ENCODE measurements around the gene CDK6.
"Not testable (repeated sequence)": the region's sequence is repeated elsewhere in the genome, so short reads cannot be mapped to it uniquely, and the experiment has no call there.

CDK6 gene

DNA sequence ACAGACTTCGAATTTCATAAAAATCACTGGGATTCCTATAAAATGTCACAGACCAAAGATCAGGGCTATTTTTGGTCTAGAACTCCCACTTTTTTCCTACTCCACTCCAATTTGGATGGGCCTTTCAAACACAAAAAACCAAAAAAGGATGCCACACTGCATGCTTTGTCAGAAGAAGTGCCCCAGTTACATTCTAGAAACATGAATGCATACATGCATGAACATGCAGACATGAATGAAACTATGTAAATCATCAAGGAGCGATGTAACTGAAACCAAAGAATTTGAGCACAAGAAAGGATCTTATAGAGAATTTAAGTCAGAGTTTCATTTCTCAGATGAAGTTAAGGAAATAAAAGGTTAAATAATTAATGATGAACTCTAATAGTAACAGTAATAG, 214.3 kb downstream of the CDK6 start:
- DNase-seq (ENCODE audit: low read depth) = no peak

DNA sequence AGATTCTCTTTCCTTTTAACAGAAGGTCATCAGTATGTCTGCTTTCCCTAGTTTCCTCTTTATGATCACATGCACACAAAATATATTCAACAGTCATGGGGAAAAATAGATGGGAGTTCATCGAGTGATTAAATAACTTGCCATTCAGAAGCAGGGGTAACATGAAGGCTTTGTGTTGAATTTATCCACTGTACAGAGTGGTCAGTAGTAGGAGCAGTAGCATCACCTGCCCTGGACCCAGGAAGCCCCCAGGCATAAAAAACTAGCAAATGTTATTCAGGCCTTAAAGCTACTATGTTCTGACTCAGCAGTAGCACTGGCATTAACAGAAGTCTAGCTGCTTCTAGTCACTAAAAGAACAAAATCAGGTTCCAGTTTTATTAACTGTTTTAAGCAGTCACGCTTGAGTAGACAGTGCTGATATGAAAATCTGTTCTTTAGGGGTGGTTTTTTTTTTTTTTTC, 214.8 kb downstream of the CDK6 start:
- DNase-seq (ENCODE audit: low read depth) = no peak

GRCh38 chr7:92621026-92621540, 215.3 kb downstream of the CDK6 start:
- peak; percentile 96 for DNase-seq (ENCODE audit: low read depth)

- no peak for DNase-seq (ENCODE audit: low read depth)
These were observed 220.5 kb downstream of the CDK6 start for GRCh38 chr7:92615861-92616260.

DNA sequence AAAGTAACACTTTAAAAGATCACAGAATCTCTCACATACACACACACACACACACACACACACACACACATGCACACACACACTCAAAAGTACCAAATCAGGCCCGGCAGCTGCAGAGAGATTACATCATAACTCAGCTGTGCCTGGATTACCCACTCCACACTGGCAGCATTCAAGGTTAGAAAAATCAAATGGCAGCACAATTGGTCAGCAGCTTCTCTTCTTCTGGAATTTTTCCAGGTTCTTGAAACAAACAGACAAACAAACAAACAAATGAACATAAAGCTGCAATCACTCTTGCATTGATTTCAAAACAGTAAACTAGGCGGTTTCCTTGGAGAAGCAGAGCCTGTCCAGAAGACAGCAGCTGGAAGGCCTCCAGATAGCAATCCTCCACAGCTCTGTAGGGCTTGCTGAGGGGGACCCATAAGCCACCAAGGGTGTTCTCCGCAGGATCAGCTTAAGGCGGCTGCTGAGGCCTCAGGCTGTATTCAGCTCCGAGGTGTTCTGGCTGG, 221.7 kb downstream of the CDK6 start:
- DNase-seq (ENCODE audit: low read depth) = no peak

- no peak for DNase-seq (ENCODE audit: low read depth)
These were observed 222.7 kb downstream of the CDK6 start for GRCh38 chr7:92613720-92614119.

- no peak for DNase-seq (ENCODE audit: low read depth)
These were observed 223.2 kb downstream of the CDK6 start for GRCh38 chr7:92613214-92613613.

DNA sequence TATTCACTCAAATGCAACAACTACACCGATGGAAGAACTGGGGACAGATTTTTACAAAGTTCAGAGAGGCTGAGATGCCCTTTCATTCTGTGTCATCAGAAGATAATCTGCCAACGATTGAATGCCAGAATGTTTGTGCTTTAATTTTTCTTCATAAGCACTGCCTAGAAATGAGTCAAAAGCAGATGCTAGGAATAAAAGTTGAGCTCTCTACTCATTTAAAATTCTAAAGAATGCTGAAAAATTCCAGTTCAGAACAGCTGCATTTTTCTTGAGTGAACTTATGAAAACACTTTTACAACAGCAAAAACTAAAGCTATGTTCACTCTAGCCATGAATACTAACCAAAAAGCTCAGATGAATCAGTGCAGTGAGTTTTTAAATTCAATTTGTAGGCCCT, 223.9 kb downstream of the CDK6 start:
- peak; percentile 49 for DNase-seq (ENCODE audit: low read depth)

- DNase-seq (ENCODE audit: low read depth) = no peak
These were observed 224.6 kb downstream of the CDK6 start for GRCh38 chr7:92611735-92612134.

DNA sequence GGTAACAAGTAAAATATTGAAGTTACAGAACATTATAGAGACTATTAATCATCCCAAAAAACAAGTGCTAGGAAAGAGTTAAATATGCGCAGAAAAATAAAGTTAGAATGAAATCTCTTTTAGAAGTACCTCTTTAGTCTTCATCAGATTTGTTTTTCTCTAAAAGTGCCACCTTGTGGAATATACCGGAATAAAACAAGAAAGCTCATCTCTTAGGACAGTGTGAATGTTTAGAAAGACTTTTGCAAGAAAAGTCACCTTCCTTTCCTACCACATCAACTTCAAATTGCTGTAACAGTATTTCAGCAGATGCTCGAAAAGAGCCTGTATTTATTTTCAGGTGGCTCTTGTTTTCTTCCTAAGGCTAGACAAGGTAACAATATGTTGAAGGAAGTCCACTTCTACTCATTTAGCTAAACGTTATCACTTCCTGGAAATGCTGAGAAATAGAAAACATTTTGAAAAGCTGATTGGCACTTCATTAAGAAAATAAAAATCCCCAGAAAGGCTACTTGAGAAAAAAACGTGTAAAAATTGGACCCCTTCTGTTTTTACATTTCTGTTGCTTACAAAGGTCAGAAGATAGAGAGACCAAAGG, 226.4 kb downstream of the CDK6 start:
- no peak for DNase-seq (ENCODE audit: low read depth)

DNA sequence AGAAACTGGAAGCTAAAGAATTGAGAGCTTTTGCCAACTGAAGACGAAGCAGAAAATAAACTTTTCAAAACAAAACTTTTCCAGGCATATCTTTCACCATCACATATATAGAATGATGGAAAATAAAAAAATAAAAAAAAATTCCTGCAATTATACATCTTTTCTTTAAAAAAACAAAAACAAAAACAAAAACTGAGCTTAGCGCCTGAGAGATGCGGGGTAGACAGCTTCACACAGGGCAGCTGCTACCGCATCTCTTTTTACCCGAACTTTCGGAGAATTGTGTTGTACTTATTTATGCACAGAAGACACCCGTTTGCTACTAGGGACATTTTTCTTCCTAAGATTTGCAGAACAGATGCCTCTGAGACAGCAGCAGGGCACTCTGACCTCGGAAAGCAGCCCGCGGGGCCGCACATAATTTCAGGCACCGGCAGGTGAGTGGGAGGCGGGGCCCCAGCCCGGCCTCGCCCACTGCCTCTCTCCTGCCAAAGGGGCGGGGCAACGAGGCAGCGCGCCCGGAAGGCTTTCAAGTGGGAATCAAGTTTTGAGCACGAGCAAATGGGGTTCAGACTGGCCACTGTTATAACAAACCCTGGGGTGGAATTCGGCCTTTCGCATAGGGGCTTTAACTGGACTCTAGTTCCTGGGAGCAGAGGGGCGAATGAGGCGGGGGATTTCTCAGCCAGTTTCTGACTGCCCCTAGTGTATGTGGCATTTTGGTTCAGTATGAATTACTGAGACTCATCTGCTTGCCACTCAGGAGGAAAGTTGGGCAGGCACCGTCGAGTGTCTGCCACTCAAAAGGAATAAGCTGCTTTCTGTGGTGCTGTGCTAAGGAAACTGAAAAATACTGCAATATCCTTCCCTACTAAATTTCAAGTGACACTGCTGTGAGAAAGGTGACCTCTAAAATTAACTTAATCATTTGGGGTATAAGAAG, 227.7 kb downstream of the CDK6 start:
- no peak for DNase-seq (ENCODE audit: low read depth)

- DNase-seq (ENCODE audit: low read depth) = no peak
These were observed 229.4 kb downstream of the CDK6 start for GRCh38 chr7:92606985-92607384.

GRCh38 chr7:92604517-92604916, 231.9 kb downstream of the CDK6 start:
- not testable (repeated sequence) for DNase-seq (ENCODE audit: low read depth)

GRCh38 chr7:92603089-92603445, 233.3 kb downstream of the CDK6 start:
- DNase-seq (ENCODE audit: low read depth) = no peak

- no peak for DNase-seq (ENCODE audit: low read depth)
These were observed 233.9 kb downstream of the CDK6 start for GRCh38 chr7:92602352-92603088.

DNA sequence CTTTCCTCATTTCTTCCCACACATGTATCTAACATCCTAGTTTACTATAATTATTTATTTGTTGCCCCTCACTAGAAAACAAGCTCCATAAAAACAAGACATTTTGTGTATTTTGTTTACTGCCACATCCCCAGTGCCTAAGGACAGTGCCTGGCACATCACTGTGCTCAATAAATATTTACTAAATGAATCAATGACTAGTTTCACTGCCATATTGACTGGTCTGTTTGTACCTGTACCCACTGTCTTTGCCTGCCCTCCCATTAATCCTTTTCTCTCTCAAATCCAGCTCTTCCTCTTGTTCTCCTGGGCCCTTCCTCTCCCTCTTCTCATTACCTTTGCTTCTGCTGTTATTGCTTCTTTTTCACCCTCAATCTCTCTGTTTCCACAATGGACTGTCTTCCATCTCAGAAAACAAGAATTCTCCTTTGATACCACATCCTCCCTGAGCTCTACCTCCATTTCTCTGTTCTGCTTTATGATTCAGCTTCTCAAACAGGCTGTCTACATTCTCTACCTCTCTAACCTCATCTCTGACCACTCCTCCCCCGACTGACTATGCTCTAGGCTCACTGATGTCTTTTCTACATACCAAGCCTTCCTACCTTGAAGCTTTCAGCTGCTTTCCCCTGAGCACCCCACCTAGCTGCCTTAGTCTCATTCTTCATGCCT, 237.9 kb downstream of the CDK6 start:
- no peak for DNase-seq (ENCODE audit: low read depth)

DNA sequence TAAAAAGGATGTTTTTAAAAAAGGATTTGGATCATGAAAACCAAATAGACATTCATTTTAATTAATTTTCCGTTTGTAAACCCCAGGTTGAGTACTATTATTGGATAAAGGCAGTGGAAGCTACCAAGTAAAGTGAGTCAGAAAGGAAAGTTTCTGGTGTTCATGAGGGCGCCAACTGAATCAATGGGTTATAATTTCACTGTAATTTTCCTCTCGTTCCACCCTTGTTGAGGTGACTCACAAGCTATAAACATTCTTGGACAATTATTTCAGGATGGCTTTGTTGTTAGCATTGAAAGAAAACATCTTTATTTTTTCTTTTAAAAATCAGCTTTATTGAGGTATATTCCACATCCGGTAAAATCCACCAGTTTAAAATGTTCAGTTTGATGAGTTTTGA, 241.1 kb downstream of the CDK6 start:
- no peak for DNase-seq (ENCODE audit: low read depth)

- DNase-seq (ENCODE audit: low read depth) = no peak
These were observed 241.6 kb downstream of the CDK6 start for GRCh38 chr7:92594746-92595145.

DNA sequence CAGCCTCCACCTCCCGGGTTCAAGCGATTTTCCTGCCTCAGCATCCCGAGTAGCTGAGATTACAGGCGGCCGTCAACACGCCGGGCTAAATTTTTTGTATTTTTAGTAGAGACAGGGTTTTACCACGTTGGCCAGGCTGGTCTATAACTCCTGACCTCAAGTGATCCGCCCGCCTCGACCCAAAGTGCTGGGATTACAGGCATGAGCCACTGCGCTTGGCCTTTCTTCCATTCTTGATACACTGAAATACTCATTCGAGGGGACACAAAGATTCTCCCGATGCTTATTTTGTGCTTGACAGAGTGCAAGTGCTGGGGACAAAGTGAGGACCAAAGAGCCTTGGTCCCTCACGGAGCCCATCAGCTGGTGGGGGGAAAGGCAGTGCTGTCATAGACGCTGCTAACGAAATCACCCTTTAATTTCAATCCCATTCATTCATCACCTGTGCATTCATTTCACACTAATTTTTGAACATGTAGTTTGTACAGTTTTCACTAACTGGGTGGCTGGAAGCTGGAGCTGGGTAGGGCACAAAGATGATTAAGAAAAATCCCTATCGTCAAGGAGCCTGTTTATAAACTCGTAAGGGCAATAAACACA, 245.6 kb downstream of the CDK6 start:
- DNase-seq (ENCODE audit: low read depth) = no peak

DNA sequence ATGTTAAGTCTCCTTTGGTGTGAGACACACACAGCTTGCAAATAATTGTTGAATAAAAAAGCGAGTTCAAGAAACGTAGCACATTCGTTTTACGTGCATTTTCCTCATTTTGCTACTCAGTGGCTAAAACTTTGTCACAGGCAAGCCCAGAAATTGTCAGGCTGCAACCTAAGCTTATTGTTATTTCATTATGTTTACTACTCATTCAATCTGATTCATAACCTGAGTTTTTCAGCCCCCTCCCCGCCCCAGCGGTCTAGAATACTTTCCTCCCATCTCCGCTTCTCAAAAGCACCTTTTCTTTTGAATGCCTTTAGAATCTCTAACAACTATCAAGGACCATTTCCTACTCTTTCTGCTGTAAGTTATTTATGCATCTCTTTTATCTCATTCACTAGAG, 247.3 kb downstream of the CDK6 start:
- no peak for DNase-seq (ENCODE audit: low read depth)

DNA sequence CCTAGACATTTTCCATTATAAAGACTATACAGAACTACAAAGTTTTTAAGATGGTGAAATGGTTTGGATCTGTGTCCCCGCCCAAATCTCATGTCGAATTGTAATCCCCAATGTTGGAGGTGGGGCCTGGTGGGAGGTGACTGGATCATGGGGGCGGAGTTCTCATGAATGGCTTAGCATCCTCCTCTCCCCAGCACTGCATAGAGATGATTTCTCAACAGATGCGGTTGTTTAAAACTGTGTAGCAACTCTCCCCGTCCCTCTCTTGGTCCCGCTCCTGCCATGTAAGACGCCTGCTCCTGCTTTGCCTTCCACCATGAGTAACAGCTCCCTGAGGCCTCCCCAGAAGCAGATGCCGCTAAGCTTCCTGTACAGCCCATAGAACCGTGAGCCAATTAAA, 247.8 kb downstream of the CDK6 start:
- DNase-seq (ENCODE audit: low read depth) = no peak

Data from fibroblast of the conjunctiva (primary cell).